Ishikawa (cell line): ENCODE results near the gene GATA3.

Experiments
- CEBPB ChIP-seq: IDR thresholded peaks from 2 replicates; pipeline ENCODE4 v1.6.1; 2012
- CREB1 ChIP-seq: IDR thresholded peaks from 2 replicates; pipeline ENCODE4 v1.6.1; 2012; ENCODE audit warnings: low read depth
- EP300 ChIP-seq: IDR thresholded peaks from 2 replicates; pipeline ENCODE4 v1.6.1; 2012; ENCODE audit warnings: borderline replicate concordance
- FOXM1 ChIP-seq: IDR thresholded peaks from 2 replicates; pipeline ENCODE4 v1.6.1; 2012; ENCODE audit warnings: low read depth, borderline replicate concordance
- NFIC ChIP-seq: IDR thresholded peaks from 2 replicates; pipeline ENCODE4 v1.6.1; 2012
- RAD21 ChIP-seq: IDR thresholded peaks from 2 replicates; pipeline ENCODE4 v1.6.1; 2012; ENCODE audit warnings: low read depth
- TAF1 ChIP-seq: IDR thresholded peaks from 2 replicates; pipeline ENCODE4 v1.6.1; 2012; ENCODE audit warnings: low read depth, mild to moderate bottlenecking
- TCF12 ChIP-seq: IDR thresholded peaks from 2 replicates; pipeline ENCODE4 v1.6.1; 2012; ENCODE audit warnings: low read depth
- TEAD4 ChIP-seq: IDR thresholded peaks from 2 replicates; pipeline ENCODE4 v1.6.1; 2012
- YY1 ChIP-seq: IDR thresholded peaks from 2 replicates; pipeline ENCODE4 v1.6.1; 2012; ENCODE audit warnings: low read depth
- ZBTB7A ChIP-seq: IDR thresholded peaks from 2 replicates; pipeline ENCODE4 v1.6.1; 2012; ENCODE audit warnings: low read depth
- TF ChIP-seq, protein P1 (sequence below): IDR thresholded peaks from 2 replicates; pipeline ENCODE4 v1.6.1; 2012
- TF ChIP-seq, protein P2 (sequence below): IDR thresholded peaks from 2 replicates; pipeline ENCODE4 v1.6.1; 2012; ENCODE audit warnings: low read depth, mild to moderate bottlenecking
- TF ChIP-seq, protein P3 (sequence below): IDR thresholded peaks from 2 replicates; pipeline ENCODE4 v1.6.1; 2012

DNA sequence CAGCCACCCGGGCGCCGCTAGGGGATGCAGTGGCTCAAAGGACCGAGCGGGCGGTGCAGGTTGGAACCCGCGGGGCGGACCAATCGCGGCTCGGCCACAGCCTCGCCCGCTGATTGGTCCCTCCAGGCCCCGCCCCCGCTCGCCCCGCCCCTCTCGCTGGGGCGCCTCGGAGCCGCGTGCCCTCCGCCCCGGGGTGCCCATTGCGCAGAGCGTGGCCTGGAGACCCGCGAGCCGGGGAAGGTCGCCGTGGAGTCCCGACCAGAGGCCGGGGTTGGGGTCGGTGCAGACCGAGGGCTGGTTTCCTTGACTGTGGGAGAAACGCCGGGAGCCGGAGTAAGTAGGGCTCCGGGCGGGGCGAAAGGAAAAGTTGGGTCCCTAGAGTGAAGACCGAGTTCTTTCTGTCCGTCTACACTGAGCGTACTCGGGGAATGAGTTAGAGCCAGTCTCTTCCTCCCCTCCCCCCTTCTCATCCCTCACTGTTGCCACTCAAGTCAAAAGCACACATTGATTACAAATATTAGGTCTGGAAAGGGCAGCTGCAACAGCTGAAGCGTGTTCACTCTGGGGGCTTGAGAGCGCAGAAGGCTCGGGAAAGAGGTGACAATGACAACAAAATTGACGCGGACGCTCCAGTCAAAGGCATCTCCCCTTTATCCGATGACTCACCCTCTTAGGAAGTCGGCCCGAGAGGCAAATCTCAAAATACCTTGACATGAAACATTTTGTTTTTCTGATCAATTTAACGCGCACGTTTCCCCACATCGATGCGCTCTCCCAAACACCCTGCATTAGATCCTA, 843 bp upstream of the GATA3 start:
- TF ChIP-seq NFIC, result no peak
- no peak for TF ChIP-seq EP300
- no peak for TF ChIP-seq YY1
- TF ChIP-seq, protein P1, sequence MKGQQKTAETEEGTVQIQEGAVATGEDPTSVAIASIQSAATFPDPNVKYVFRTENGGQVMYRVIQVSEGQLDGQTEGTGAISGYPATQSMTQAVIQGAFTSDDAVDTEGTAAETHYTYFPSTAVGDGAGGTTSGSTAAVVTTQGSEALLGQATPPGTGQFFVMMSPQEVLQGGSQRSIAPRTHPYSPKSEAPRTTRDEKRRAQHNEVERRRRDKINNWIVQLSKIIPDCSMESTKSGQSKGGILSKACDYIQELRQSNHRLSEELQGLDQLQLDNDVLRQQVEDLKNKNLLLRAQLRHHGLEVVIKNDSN, result 0 out of 2 replicates have a peak, but pooled peaks have one; percentile 11
- no peak for TF ChIP-seq CREB1
- TF ChIP-seq TAF1, result no peak
- TF ChIP-seq, protein P2, sequence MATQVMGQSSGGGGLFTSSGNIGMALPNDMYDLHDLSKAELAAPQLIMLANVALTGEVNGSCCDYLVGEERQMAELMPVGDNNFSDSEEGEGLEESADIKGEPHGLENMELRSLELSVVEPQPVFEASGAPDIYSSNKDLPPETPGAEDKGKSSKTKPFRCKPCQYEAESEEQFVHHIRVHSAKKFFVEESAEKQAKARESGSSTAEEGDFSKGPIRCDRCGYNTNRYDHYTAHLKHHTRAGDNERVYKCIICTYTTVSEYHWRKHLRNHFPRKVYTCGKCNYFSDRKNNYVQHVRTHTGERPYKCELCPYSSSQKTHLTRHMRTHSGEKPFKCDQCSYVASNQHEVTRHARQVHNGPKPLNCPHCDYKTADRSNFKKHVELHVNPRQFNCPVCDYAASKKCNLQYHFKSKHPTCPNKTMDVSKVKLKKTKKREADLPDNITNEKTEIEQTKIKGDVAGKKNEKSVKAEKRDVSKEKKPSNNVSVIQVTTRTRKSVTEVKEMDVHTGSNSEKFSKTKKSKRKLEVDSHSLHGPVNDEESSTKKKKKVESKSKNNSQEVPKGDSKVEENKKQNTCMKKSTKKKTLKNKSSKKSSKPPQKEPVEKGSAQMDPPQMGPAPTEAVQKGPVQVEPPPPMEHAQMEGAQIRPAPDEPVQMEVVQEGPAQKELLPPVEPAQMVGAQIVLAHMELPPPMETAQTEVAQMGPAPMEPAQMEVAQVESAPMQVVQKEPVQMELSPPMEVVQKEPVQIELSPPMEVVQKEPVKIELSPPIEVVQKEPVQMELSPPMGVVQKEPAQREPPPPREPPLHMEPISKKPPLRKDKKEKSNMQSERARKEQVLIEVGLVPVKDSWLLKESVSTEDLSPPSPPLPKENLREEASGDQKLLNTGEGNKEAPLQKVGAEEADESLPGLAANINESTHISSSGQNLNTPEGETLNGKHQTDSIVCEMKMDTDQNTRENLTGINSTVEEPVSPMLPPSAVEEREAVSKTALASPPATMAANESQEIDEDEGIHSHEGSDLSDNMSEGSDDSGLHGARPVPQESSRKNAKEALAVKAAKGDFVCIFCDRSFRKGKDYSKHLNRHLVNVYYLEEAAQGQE, result no peak
- TF ChIP-seq RAD21, result peak; percentile 63
- TF ChIP-seq, protein P3, sequence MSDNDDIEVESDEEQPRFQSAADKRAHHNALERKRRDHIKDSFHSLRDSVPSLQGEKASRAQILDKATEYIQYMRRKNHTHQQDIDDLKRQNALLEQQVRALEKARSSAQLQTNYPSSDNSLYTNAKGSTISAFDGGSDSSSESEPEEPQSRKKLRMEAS, result peak; percentile 82
- TF ChIP-seq TCF12, result no peak
- TF ChIP-seq FOXM1, result no peak
- no peak for TF ChIP-seq CEBPB
- no peak for TF ChIP-seq TEAD4
- no peak for TF ChIP-seq ZBTB7A
